Measurements from ENCODE around the gene TNF.

GRCh38 chr6:31621991-31622390 lies 46.6 kb downstream of the TNF start:
- TF ChIP-seq CTCF (IDR thresholded peaks at IDR 0.05) (no peak), POLR2A (IDR thresholded peaks at IDR 0.05) (no peak)

Measured in heart left ventricle (tissue), 13 donors.